ENCODE measurements around the gene SOCS3.

DNA sequence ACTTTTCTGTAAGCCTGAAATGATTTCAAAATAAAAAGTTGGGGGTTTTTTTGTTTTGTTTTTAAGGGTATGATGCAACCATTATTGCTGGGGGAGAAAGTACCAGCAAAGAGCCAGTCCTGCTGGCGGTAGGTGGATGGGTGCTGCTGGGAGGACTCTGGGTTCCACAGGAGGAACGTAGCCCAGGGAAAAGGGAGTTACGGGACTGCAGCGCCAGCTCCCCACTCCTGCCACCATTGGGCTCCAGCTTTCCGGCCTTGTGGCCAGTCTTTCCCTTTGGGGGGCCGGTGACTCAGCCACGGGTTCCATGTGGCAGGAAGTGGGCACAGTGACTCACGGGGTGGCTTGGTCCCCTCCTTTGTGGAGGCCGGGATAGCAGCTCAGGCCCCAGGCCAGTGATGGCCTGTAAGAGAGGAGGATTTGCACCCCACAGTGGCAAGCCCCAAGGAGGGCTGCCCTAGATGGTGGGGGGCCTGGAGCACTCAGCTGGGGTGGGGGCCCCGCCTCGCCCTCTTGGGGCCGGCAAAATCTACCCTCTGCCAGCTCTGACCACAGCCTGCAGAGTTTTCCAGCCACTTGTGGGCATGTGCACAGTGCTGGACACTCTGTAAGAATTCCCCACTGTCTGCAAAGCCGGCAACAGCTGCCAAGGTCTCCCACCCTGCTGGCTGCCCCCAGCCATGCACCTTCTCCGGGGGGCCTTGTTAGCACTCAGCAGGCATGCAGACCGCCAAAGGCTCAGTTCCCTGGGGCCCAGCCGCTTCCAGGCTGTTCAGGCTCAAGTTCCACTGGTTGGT, 30.4 kb downstream of the SOCS3 start:
- TF ChIP-seq, protein P1, sequence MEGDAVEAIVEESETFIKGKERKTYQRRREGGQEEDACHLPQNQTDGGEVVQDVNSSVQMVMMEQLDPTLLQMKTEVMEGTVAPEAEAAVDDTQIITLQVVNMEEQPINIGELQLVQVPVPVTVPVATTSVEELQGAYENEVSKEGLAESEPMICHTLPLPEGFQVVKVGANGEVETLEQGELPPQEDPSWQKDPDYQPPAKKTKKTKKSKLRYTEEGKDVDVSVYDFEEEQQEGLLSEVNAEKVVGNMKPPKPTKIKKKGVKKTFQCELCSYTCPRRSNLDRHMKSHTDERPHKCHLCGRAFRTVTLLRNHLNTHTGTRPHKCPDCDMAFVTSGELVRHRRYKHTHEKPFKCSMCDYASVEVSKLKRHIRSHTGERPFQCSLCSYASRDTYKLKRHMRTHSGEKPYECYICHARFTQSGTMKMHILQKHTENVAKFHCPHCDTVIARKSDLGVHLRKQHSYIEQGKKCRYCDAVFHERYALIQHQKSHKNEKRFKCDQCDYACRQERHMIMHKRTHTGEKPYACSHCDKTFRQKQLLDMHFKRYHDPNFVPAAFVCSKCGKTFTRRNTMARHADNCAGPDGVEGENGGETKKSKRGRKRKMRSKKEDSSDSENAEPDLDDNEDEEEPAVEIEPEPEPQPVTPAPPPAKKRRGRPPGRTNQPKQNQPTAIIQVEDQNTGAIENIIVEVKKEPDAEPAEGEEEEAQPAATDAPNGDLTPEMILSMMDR (conservative IDR thresholded peaks at IDR 0.05; ENCODE audit: low read depth in 2 of 2) = no peak
- TF ChIP-seq EZH2 (IDR thresholded peaks at IDR 0.05; ENCODE audit: low read depth, unreplicated experiment) (no peak), POLR2AphosphoS5 (IDR thresholded peaks at IDR 0.05; ENCODE audit: low read depth) (no peak), JUNB (IDR thresholded peaks at IDR 0.05; ENCODE audit: unreplicated experiment) (no peak), EZH2phosphoT487 (IDR thresholded peaks at IDR 0.05; ENCODE audit: unreplicated experiment) (no peak), STAT1 (IDR thresholded peaks at IDR 0.05; ENCODE audit: unreplicated experiment) (no peak)
- TF ChIP-seq, protein P2, sequence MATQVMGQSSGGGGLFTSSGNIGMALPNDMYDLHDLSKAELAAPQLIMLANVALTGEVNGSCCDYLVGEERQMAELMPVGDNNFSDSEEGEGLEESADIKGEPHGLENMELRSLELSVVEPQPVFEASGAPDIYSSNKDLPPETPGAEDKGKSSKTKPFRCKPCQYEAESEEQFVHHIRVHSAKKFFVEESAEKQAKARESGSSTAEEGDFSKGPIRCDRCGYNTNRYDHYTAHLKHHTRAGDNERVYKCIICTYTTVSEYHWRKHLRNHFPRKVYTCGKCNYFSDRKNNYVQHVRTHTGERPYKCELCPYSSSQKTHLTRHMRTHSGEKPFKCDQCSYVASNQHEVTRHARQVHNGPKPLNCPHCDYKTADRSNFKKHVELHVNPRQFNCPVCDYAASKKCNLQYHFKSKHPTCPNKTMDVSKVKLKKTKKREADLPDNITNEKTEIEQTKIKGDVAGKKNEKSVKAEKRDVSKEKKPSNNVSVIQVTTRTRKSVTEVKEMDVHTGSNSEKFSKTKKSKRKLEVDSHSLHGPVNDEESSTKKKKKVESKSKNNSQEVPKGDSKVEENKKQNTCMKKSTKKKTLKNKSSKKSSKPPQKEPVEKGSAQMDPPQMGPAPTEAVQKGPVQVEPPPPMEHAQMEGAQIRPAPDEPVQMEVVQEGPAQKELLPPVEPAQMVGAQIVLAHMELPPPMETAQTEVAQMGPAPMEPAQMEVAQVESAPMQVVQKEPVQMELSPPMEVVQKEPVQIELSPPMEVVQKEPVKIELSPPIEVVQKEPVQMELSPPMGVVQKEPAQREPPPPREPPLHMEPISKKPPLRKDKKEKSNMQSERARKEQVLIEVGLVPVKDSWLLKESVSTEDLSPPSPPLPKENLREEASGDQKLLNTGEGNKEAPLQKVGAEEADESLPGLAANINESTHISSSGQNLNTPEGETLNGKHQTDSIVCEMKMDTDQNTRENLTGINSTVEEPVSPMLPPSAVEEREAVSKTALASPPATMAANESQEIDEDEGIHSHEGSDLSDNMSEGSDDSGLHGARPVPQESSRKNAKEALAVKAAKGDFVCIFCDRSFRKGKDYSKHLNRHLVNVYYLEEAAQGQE (IDR thresholded peaks at IDR 0.05; ENCODE audit: unreplicated experiment) = no peak
